AML-193 (cell line): Measurements from ENCODE around the gene TCF12.

ENCODE experiments used
- DNase-seq, 2 experiments: peaks; one replicate each; lab custom pipeline; 2025; lab: John Stamatoyannopoulos, UW

TCF12 gene

GRCh38 chr15:57253082-57253481 lies 334.6 kb downstream of the TCF12 start:
- DNase-seq, result no peak

GRCh38 chr15:57253500-57253899 lies 335.1 kb downstream of the TCF12 start:
- no peak for DNase-seq

- no peak for DNase-seq
Observed at GRCh38 chr15:57255751-57256341, 337.4 kb downstream of the TCF12 start.

- no peak for DNase-seq
Observed at GRCh38 chr15:57256939-57257338, 338.5 kb downstream of the TCF12 start.

- no peak for DNase-seq
Observed at GRCh38 chr15:57259568-57260040, 341.2 kb downstream of the TCF12 start.

- no peak for DNase-seq
Observed at GRCh38 chr15:57263520-57263919, 345.1 kb downstream of the TCF12 start.

GRCh38 chr15:57272771-57273357 lies 354.4 kb downstream of the TCF12 start:
- no peak for DNase-seq

- no peak for DNase-seq
Observed at GRCh38 chr15:57273402-57273801, 355.0 kb downstream of the TCF12 start.

GRCh38 chr15:57278439-57278838 lies 360.0 kb downstream of the TCF12 start:
- no peak for DNase-seq

GRCh38 chr15:57280464-57280863 lies 362.0 kb downstream of the TCF12 start:
- no peak for DNase-seq

GRCh38 chr15:57281321-57281720 lies 362.9 kb downstream of the TCF12 start:
- DNase-seq, result no peak

GRCh38 chr15:57282686-57283085 lies 364.2 kb downstream of the TCF12 start:
- no peak for DNase-seq

GRCh38 chr15:57283774-57284503 lies 365.5 kb downstream of the TCF12 start:
- peak; percentile 85 to 88 for DNase-seq

GRCh38 chr15:57284535-57284934 lies 366.1 kb downstream of the TCF12 start:
- DNase-seq, result peak in 1 of 2 experiments; percentile 34

- DNase-seq, result no peak
Observed at GRCh38 chr15:57285386-57285785, 366.9 kb downstream of the TCF12 start.

GRCh38 chr15:57286446-57287122 lies 368.1 kb downstream of the TCF12 start:
- no peak for DNase-seq

- no peak for DNase-seq
Observed at GRCh38 chr15:57287123-57287521, 368.7 kb downstream of the TCF12 start.

GRCh38 chr15:57288926-57289580 lies 370.6 kb downstream of the TCF12 start:
- peak; percentile 60 to 73 for DNase-seq

- DNase-seq, result no peak
Observed at GRCh38 chr15:57290187-57290586, 371.7 kb downstream of the TCF12 start.

GRCh38 chr15:57290826-57291225 lies 372.4 kb downstream of the TCF12 start:
- no peak for DNase-seq

GRCh38 chr15:57296473-57297162 lies 378.2 kb downstream of the TCF12 start:
- no peak for DNase-seq
